HEK293 (cell line): ENCODE measurements around the gene ANO9.
A peak's percentile ranks its signal among the peaks of the same experiment; 100 is the strongest.

Experiments
- CTCF ChIA-PET: fragments of 350-600 bp; formaldehyde crosslinking; extraction: SDS; loops from one replicate; lab custom pipeline; 2021; ENCODE audit warnings: antibody characterized with exemption; lab: Yijun Ruan, JAX
- POLR2A ChIA-PET: fragments of 300-600 bp; formaldehyde crosslinking; extraction: SDS; loops from one replicate; lab custom pipeline; 2020; ENCODE audit warnings: antibody characterized with exemption, inconsistent platforms; lab: Yijun Ruan, JAX
- H3K27ac ChIP-seq: fragments of 200-500 bp; sonication (Bioruptor generic); 2 replicates; pipeline ENCODE4 v1.5.1; 2014; ENCODE audit warnings: low read depth, low read length, control low read depth, inconsistent platforms; ENCODE audit errors: extremely low read depth
- H3K36me3 ChIP-seq, 2 experiments: fragments of 200-500 bp in 1 of 2; sonication (Bioruptor generic) in 1 of 2; 1 replicate in 1 of 2; 2 replicates in 1 of 2; pipeline ENCODE4 v1.5.1; 2014 to 2017; ENCODE audit warnings: inconsistent platforms in 2 of 2, low read length in 2 of 2; ENCODE audit not compliant: control insufficient read depth in 2 of 2, insufficient read depth in 1 of 2
- H3K4me1 ChIP-seq: fragments of 200-500 bp; sonication (Bioruptor generic); 2 replicates; pipeline ENCODE4 v1.5.1; 2014; ENCODE audit warnings: mild to moderate bottlenecking, low read length, inconsistent platforms; ENCODE audit not compliant: control insufficient read depth, insufficient read depth
- H3K4me3 ChIP-seq: 2 replicates; pipeline ENCODE4 v1.5.1; 2011; ENCODE audit warnings: low read depth, mild to moderate bottlenecking, control low read depth, low read length, moderate library complexity
- H3K9me3 ChIP-seq: fragments of 200-500 bp; sonication (Bioruptor generic); 2 replicates; pipeline ENCODE4 v1.5.1; 2014; ENCODE audit warnings: low read depth, low read length, inconsistent platforms; ENCODE audit not compliant: control insufficient read depth, insufficient read depth
- GFI1B ChIP-seq: fragments of 450-650 bp; formaldehyde crosslinking; IDR thresholded peaks from 2 replicates; pipeline ENCODE4 v1.5.1; 2016; ENCODE audit warnings: missing biosample characterization, missing genetic modification characterization
- GLIS1 ChIP-seq: fragments of 450-650 bp; formaldehyde crosslinking; IDR thresholded peaks from 2 replicates; pipeline ENCODE4 v1.5.1; 2016; ENCODE audit warnings: missing biosample characterization, missing genetic modification characterization
- GLIS2 ChIP-seq: fragments of 450-650 bp; formaldehyde crosslinking; IDR thresholded peaks from 2 replicates; pipeline ENCODE4 v1.5.1; 2016; ENCODE audit warnings: missing biosample characterization, missing genetic modification characterization
- HIC1 ChIP-seq: fragments of 450-650 bp; formaldehyde crosslinking; IDR thresholded peaks from 2 replicates; pipeline ENCODE4 v1.5.1; 2016; ENCODE audit warnings: missing biosample characterization, missing genetic modification characterization
- KLF7 ChIP-seq: fragments of 450-650 bp; formaldehyde crosslinking; IDR thresholded peaks from 2 replicates; pipeline ENCODE4 v1.5.1; 2016; ENCODE audit warnings: missing biosample characterization, missing genetic modification characterization, borderline replicate concordance
- MYNN ChIP-seq: fragments of 450-650 bp; formaldehyde crosslinking; IDR thresholded peaks from 2 replicates; pipeline ENCODE4 v1.5.1; 2016; ENCODE audit warnings: missing biosample characterization, missing genetic modification characterization, borderline replicate concordance
- OVOL3 ChIP-seq: fragments of 450-650 bp; formaldehyde crosslinking; IDR thresholded peaks from 2 replicates; pipeline ENCODE4 v1.5.1; 2016; ENCODE audit warnings: missing biosample characterization, missing genetic modification characterization
- PATZ1 ChIP-seq: fragments of 450-650 bp; formaldehyde crosslinking; IDR thresholded peaks from 2 replicates; pipeline ENCODE4 v1.5.1; 2016; ENCODE audit warnings: missing biosample characterization, missing genetic modification characterization
- PRDM1 ChIP-seq: fragments of 450-650 bp; formaldehyde crosslinking; IDR thresholded peaks from 2 replicates; pipeline ENCODE4; 2016; ENCODE audit warnings: missing biosample characterization, missing genetic modification characterization
- SP2 ChIP-seq: fragments of 450-650 bp; formaldehyde crosslinking; IDR thresholded peaks from 2 replicates; pipeline ENCODE4 v1.5.1; 2016; ENCODE audit warnings: missing biosample characterization, missing genetic modification characterization
- ZBTB26 ChIP-seq: fragments of 450-650 bp; formaldehyde crosslinking; optimal IDR thresholded peaks from 2 replicates; pipeline ENCODE3; 2016; ENCODE audit warnings: missing biosample characterization, mild to moderate bottlenecking, missing genetic modification characterization
- ZFP37 ChIP-seq: fragments of 450-650 bp; formaldehyde crosslinking; IDR thresholded peaks from 2 replicates; pipeline ENCODE4 v1.5.1; 2016; ENCODE audit warnings: missing biosample characterization, missing genetic modification characterization
- ZIC2 ChIP-seq: fragments of 450-650 bp; formaldehyde crosslinking; IDR thresholded peaks from 2 replicates; pipeline ENCODE4 v1.5.1; 2016; ENCODE audit warnings: missing biosample characterization, missing genetic modification characterization
- ZNF114 ChIP-seq: fragments of 450-650 bp; formaldehyde crosslinking; IDR thresholded peaks from 2 replicates; pipeline ENCODE4 v1.5.0; 2017; ENCODE audit warnings: missing biosample characterization, missing genetic modification characterization
- ZNF223 ChIP-seq: fragments of 450-650 bp; formaldehyde crosslinking; IDR thresholded peaks from 2 replicates; pipeline ENCODE4 v1.5.1; 2016; ENCODE audit warnings: missing biosample characterization, missing genetic modification characterization
- ZNF239 ChIP-seq: fragments of 450-650 bp; formaldehyde crosslinking; IDR thresholded peaks from 2 replicates; pipeline ENCODE4 v1.5.1; 2016; ENCODE audit warnings: missing biosample characterization, missing genetic modification characterization
- ZNF398 ChIP-seq: fragments of 450-650 bp; formaldehyde crosslinking; IDR thresholded peaks from 2 replicates; pipeline ENCODE4 v1.5.1; 2017; ENCODE audit warnings: missing biosample characterization, missing genetic modification characterization
- ZNF48 ChIP-seq: fragments of 450-650 bp; formaldehyde crosslinking; IDR thresholded peaks from 2 replicates; pipeline ENCODE4 v1.5.1; 2016; ENCODE audit warnings: missing biosample characterization, missing genetic modification characterization
- ZNF488 ChIP-seq: fragments of 450-650 bp; formaldehyde crosslinking; IDR thresholded peaks from 2 replicates; pipeline ENCODE4 v1.5.1; 2016; ENCODE audit warnings: missing biosample characterization, missing genetic modification characterization
- ZNF548 ChIP-seq: fragments of 450-650 bp; formaldehyde crosslinking; IDR thresholded peaks from 2 replicates; pipeline ENCODE4 v1.5.1; 2016; ENCODE audit warnings: missing biosample characterization, missing genetic modification characterization
- ZNF600 ChIP-seq: fragments of 450-650 bp; formaldehyde crosslinking; IDR thresholded peaks from 2 replicates; pipeline ENCODE4 v1.5.1; 2016; ENCODE audit warnings: missing biosample characterization, missing genetic modification characterization
- ZNF621 ChIP-seq: fragments of 450-650 bp; formaldehyde crosslinking; IDR thresholded peaks from 2 replicates; pipeline ENCODE4 v1.5.1; 2017; ENCODE audit warnings: missing biosample characterization, missing genetic modification characterization
- ZNF624 ChIP-seq: fragments of 450-650 bp; formaldehyde crosslinking; IDR thresholded peaks from 2 replicates; pipeline ENCODE4 v1.5.1; 2017; ENCODE audit warnings: missing biosample characterization, missing genetic modification characterization
- ZNF645 ChIP-seq: fragments of 450-650 bp; formaldehyde crosslinking; IDR thresholded peaks from 2 replicates; pipeline ENCODE4; 2016; ENCODE audit warnings: missing biosample characterization, missing genetic modification characterization
- ZNF670 ChIP-seq: fragments of 450-650 bp; formaldehyde crosslinking; IDR thresholded peaks from 2 replicates; pipeline ENCODE4 v1.5.1; 2016; ENCODE audit warnings: missing biosample characterization, missing genetic modification characterization, low read depth
- ZNF837 ChIP-seq: fragments of 450-650 bp; formaldehyde crosslinking; IDR thresholded peaks from 2 replicates; pipeline ENCODE4 v1.5.1; 2016; ENCODE audit warnings: missing biosample characterization, missing genetic modification characterization

ANO9 gene

GRCh38 chr11:413120-414081 lies 28.4 kb downstream of the ANO9 start:
- Histone ChIP-seq H3K4me1 (no peaks in the 10 kb centered on the region), H3K9me3 (no peaks in the 10 kb centered on the region), H3K36me3 (no peaks in the 10 kb centered on the region), H3K4me3 (no peak overlapping the region), H3K27ac (no peak overlapping the region)
- CTCF ChIA-PET = no interaction called here
- no peak for TF ChIP-seq ZBTB26
- TF ChIP-seq ZNF624 (tag by site-specific recombination) = no peak
- TF ChIP-seq ZNF645 (tag by site-specific recombination) = no peak
- TF ChIP-seq ZFP37 (tag by site-specific recombination) = no peak
- TF ChIP-seq ZNF398 (tag by site-specific recombination) = peak; percentile 64
- peak; percentile 72 for TF ChIP-seq GLIS2
- TF ChIP-seq ZNF600 (tag by site-specific recombination) = peak; percentile 76; the same call in 1 of the 2 replicates
- peak; percentile 88 for TF ChIP-seq ZIC2
- TF ChIP-seq ZNF223 (tag by site-specific recombination) = peak; percentile 87
- no peak for TF ChIP-seq ZNF48 (tag by site-specific recombination)
- 0 out of 2 replicates have a peak, but pooled peaks have one; percentile 13 for TF ChIP-seq SP2 (tag by site-specific recombination)
- peak; percentile 44; the same call in 1 of the 2 replicates for TF ChIP-seq PRDM1 (tag by site-specific recombination)
- no peak for TF ChIP-seq ZNF670
- TF ChIP-seq GLIS1 (tag by site-specific recombination) = peak; percentile 95
- peak; percentile 48; the same call in 1 of the 2 replicates for TF ChIP-seq HIC1 (tag by site-specific recombination)
- TF ChIP-seq, all 188 proteins: peak for 9
- POLR2A ChIA-PET = no interaction called here

GRCh38 chr11:412641-413119 lies 29.1 kb downstream of the ANO9 start:
- H3K4me1 ChIP-seq = no peaks in the 10 kb centered on the region
- POLR2A ChIA-PET = interaction anchor here (1.0 kb wide), 1 partner anchor 205 kb away, joined by 3 read pairs; the partner anchor contains the start of genes BET1L and RIC8A
- no peak overlapping the region for H3K27ac ChIP-seq
- no peaks in the 10 kb centered on the region for H3K9me3 ChIP-seq
- no peaks in the 10 kb centered on the region for H3K36me3 ChIP-seq
- CTCF ChIA-PET = interaction anchor here (0.6 kb wide), 1 partner anchor 109 kb away, joined by 3 read pairs; no protein-coding TSS in a partner anchor
- H3K4me3 ChIP-seq = no peak overlapping the region
- no peak for TF ChIP-seq ZNF488 (tag by site-specific recombination)
- TF ChIP-seq KLF7 (tag by site-specific recombination) = no peak
- no peak for TF ChIP-seq MYNN (tag by site-specific recombination)
- no peak for TF ChIP-seq OVOL3 (tag by site-specific recombination)
- no peak for TF ChIP-seq ZNF837 (tag by site-specific recombination)
- TF ChIP-seq GFI1B (tag by site-specific recombination) = no peak
- no peak for TF ChIP-seq ZNF621 (tag by site-specific recombination)
- no peak for TF ChIP-seq PATZ1 (tag by site-specific recombination)
- TF ChIP-seq ZNF548 = no peak
- TF ChIP-seq ZNF114 (tag by site-specific recombination) = no peak
- no peak for TF ChIP-seq ZNF239 (tag by site-specific recombination)
